PC-9 (cell line): Measurements from ENCODE around the gene PARP15. TPM values are rescaled to one million over a fixed set of nuclear protein-coding genes. Genes with fewer than 3 reads are reported as not detected.
A peak's percentile ranks its signal among the peaks of the same experiment; 100 is the strongest.

Experiments
- BruUV-seq: library from RNA; stranded (reverse); fragments of 400-500 nt; replicated peaks from 2 replicates; lab custom pipeline; 2021; lab: Mats Ljungman, UMichigan
- CTCF ChIA-PET: fragments of 300-600 bp; sonication (Branson Sonifier 250); formaldehyde crosslinking; loops from one replicate; lab custom pipeline; 2022; ENCODE audit warnings: antibody characterized with exemption; lab: Charles Lee
- POLR2A ChIA-PET: fragments of 300-600 bp; sonication (Branson Sonifier 250); formaldehyde crosslinking; loops from one replicate; lab custom pipeline; 2022; ENCODE audit warnings: antibody characterized with exemption; ENCODE audit not compliant: unreplicated experiment; lab: Charles Lee
- DNase-seq, 2 experiments: peaks; one replicate each; pipeline versions ENCODE4 v3.0.0 to v3.0.0-alpha.2; 2015 to 2022; ENCODE audit warnings: mixed read lengths in 1 of 2
- H2AFZ ChIP-seq: fragments of 200-600 bp; sonication (generic); 2 replicates; pipeline ENCODE4 v1.8.1; 2017; ENCODE audit warnings: antibody characterized with exemption
- H3F3A ChIP-seq: fragments of 200-600 bp; sonication (generic); 2 replicates; pipeline ENCODE4 v1.8.1; 2017; ENCODE audit warnings: antibody characterized with exemption, mild to moderate bottlenecking, low read depth; ENCODE audit not compliant: insufficient read depth
- H3K27ac ChIP-seq: fragments of 200-600 bp; sonication (generic); 2 replicates; pipeline ENCODE4 v1.6.1; 2016; ENCODE audit warnings: mixed run types
- H3K27me3 ChIP-seq: fragments of 200-600 bp; sonication (generic); 2 replicates; pipeline ENCODE4 v1.6.1; 2016; ENCODE audit warnings: low read depth, mixed run types; ENCODE audit not compliant: insufficient read depth
- H3K36me3 ChIP-seq: fragments of 200-600 bp; sonication (generic); 2 replicates; pipeline ENCODE4 v1.6.1; 2016; ENCODE audit warnings: low read depth, mixed run types
- H3K4me1 ChIP-seq: fragments of 200-600 bp; sonication (generic); replicated peaks from 2 replicates; pipeline ENCODE4 v1.6.1; 2016; ENCODE audit warnings: mixed run types; ENCODE audit not compliant: insufficient read depth
- H3K4me2 ChIP-seq: fragments of 200-600 bp; sonication (generic); 2 replicates; pipeline ENCODE4 v1.6.1; 2017; ENCODE audit warnings: mixed run types
- H3K4me3 ChIP-seq: fragments of 200-600 bp; sonication (generic); 2 replicates; pipeline ENCODE4 v1.6.1; 2016; ENCODE audit warnings: mixed run types
- H3K79me2 ChIP-seq: fragments of 200-600 bp; sonication (generic); 2 replicates; pipeline ENCODE4 v1.6.1; 2017; ENCODE audit warnings: low read depth, mixed run types
- H3K9me2 ChIP-seq: fragments of 200-600 bp; sonication (generic); 2 replicates; pipeline ENCODE4 v1.8.1; 2017; ENCODE audit warnings: mild to moderate bottlenecking; ENCODE audit not compliant: insufficient read depth
- H3K9me3 ChIP-seq: fragments of 200-600 bp; sonication (generic); 2 replicates; pipeline ENCODE4 v1.8.1; 2016; ENCODE audit warnings: low read depth; ENCODE audit not compliant: insufficient read depth
- H4K20me1 ChIP-seq: fragments of 200-600 bp; sonication (generic); 2 replicates; pipeline ENCODE4 v1.8.1; 2017; ENCODE audit not compliant: insufficient read depth
- CTCF ChIP-seq: fragments of 200-600 bp; sonication (generic); conservative IDR thresholded peaks from 2 replicates; pipeline ENCODE4 v1.6.1; 2017; ENCODE audit warnings: mixed run types, antibody characterized with exemption, mild to moderate bottlenecking, moderate library complexity
- EZH2 ChIP-seq: fragments of 200-600 bp; sonication (generic); IDR thresholded peaks from 2 replicates; pipeline ENCODE4 v1.8.0; 2017; ENCODE audit warnings: antibody characterized with exemption, low read depth
- intact Hi-C: fragments of 100-400 bp; cut with micrococcal nuclease; formaldehyde crosslinking; loops from one replicate; pipeline ENCODE4 v1.10.0; 2022; ENCODE audit not compliant: unreplicated experiment
- total RNA-seq: library from RNA; stranded (reverse); gene quantifications from 2 replicates; pipeline ENCODE4 v1.2.3, GENCODE V29; 2021

The PARP15 gene
- total RNA-seq, 1 experiment from 2014 or later: 0.07 TPM

- Histone ChIP-seq H3K4me2 (peak overlapping the region; percentile 94), H2AFZ (peak overlapping the region; percentile 92), H3K27ac (no peak overlapping the region), H3K27me3 (no peaks in the 10 kb centered on the region), H3K9me3 (0 out of 2 replicates have a peak, but pooled peaks cover 6% of the 10 kb centered on the region), H3K9me2 (no peaks in the 10 kb centered on the region), H3K79me2 (no peaks in the 10 kb centered on the region), H3K36me3 (no peaks in the 10 kb centered on the region), H3F3A (peaks cover 14% of the 10 kb centered on the region; the same call in 1 of the 2 replicates), H4K20me1 (no peaks in the 10 kb centered on the region), H3K4me3 (peak overlapping the region; percentile 91), H3K4me1 (peaks cover 24% of the 10 kb centered on the region)
- DNase-seq: peak in 1 of 2 experiments; percentile 33
- POLR2A ChIA-PET: interaction anchor here (0.6 to 0.7 kb wide), 6 partner anchors 116 to 896 kb away, joined by 3 to 32 read pairs (median 8); partner anchors contain the start of genes DTX3L and PARP9
- TF ChIP-seq CTCF (no peak), EZH2 (no peak)
- CTCF ChIA-PET: interaction anchor here (0.6 to 1.9 kb wide), 8 partner anchors 44 to 287 kb away, joined by 3 to 15 read pairs (median 6); partner anchors contain the start of genes DTX3L and PARP9
- intact Hi-C loops: loop anchor here (1.0 to 5.0 kb wide), 8 partner anchors 115 to 1133 kb away; partner anchors contain the start of genes POLQ, SEMA5B and SLC49A4
- BruUV-seq: no TSS peak
Observed at GRCh38 chr3:122679882-122680474, 102.5 kb downstream of the PARP15 start.

- Histone ChIP-seq H4K20me1 (no peaks in the 10 kb centered on the region), H3K79me2 (no peaks in the 10 kb centered on the region), H3K27me3 (no peaks in the 10 kb centered on the region), H3K4me3 (peak within 1 kb of the TSS; percentile 91), H3K9me2 (no peaks in the 10 kb centered on the region), H3K36me3 (no peaks in the 10 kb centered on the region), H3K9me3 (0 out of 2 replicates have a peak, but pooled peaks cover 6% of the 10 kb centered on the region), H3K27ac (no peak within 1 kb of the TSS), H3K4me1 (peaks cover 24% of the 10 kb centered on the region), H2AFZ (peak within 1 kb of the TSS; percentile 92), H3K4me2 (peak within 1 kb of the TSS; percentile 94), H3F3A (peaks cover 14% of the 10 kb centered on the region; the same call in 1 of the 2 replicates)
- no TSS peak for BruUV-seq
- ChIA-PET CTCF (interaction anchor here (0.6 kb wide), 3 partner anchors 44 to 288 kb away, joined by 3 to 9 read pairs (median 6); partner anchors contain the start of gene HSPBAP1), POLR2A (interaction anchor here (0.6 kb wide), 1 partner anchor 523 kb away, joined by 3 read pairs; no protein-coding TSS in a partner anchor)
- no peak; the same call in 1 of the 2 replicates for TF ChIP-seq CTCF
- no peak for TF ChIP-seq EZH2
- intact Hi-C loops: loop anchor here (2.0 to 5.0 kb wide), 5 partner anchors 114 to 1133 kb away; partner anchors contain the start of genes POLQ, SEMA5B and SLC49A4
- DNase-seq: peak; percentile 55 to 71
Observed at GRCh38 chr3:122680475-122681283, 103.2 kb downstream of the PARP15 start, which contains the start of gene PARP14. Gene PARP14 (plus strand): TSS chr3:122680839. CDS start chr3:122680884, 45 bp downstream.
